Stomach (tissue), 9 donors: ENCODE measurements around the gene CASKIN2. TPM values are rescaled to one million over a fixed set of nuclear protein-coding genes. Genes with fewer than 3 reads are reported as not detected.

Experiments
- DNase-seq, 2 donors: peaks; one replicate each; pipeline versions ENCODE4 v3.0.0 to v3.0.0-alpha.2; 2013 to 2019
- H3K27ac ChIP-seq, 5 donors: fragments of 200-600 bp in 4 of 5; sonication (generic) in 4 of 5; one replicate each; pipeline ENCODE4 v1.5.1; 2013 to 2019; ENCODE audit warnings: mild to moderate bottlenecking in 1 of 5, moderate library complexity in 1 of 5
- H3K27me3 ChIP-seq, 3 donors: fragments of 200-600 bp; sonication (generic); one replicate each; pipeline ENCODE4 v1.5.1; 2017 to 2019; ENCODE audit warnings: mixed run types in 1 of 3
- H3K36me3 ChIP-seq, 4 donors: fragments of 200-600 bp; sonication (generic); 1 replicate in 3 of 4; 2 replicates in 1 of 4; pipeline ENCODE4 v1.5.1; 2016 to 2019
- H3K4me1 ChIP-seq, 4 donors: fragments of 200-600 bp; sonication (generic); one replicate each; pipeline ENCODE4 v1.5.1; 2016 to 2019
- H3K4me3 ChIP-seq, 4 donors: fragments of 200-600 bp; sonication (generic) in 3 of 4; one replicate each; pipeline ENCODE4 v1.5.1; 2016 to 2019; ENCODE audit warnings: mild to moderate bottlenecking in 1 of 4
- H3K9me3 ChIP-seq, 4 donors: fragments of 200-600 bp; sonication (generic); one replicate each; pipeline ENCODE4 v1.5.1; 2016 to 2019
- CTCF ChIP-seq, 7 experiments: fragments of 450-650 bp in 4 of 7; fragments of 200-600 bp in 3 of 7; sonication (generic) in 3 of 7; IDR thresholded peaks; one replicate each; pipeline ENCODE4 v1.5.1; 2016 to 2019; ENCODE audit warnings: antibody characterized with exemption in 7 of 7, control low read depth in 2 of 7, mild to moderate bottlenecking in 1 of 7
- EP300 ChIP-seq: sonication (generic); formaldehyde crosslinking; IDR thresholded peaks from one replicate; pipeline ENCODE4 v1.6.1; 2017; ENCODE audit warnings: antibody characterized with exemption
- POLR2A ChIP-seq, 4 donors: fragments of 450-650 bp; IDR thresholded peaks; one replicate each; pipeline ENCODE4 v1.6.1; 2016; ENCODE audit warnings: antibody characterized with exemption in 4 of 4, control low read depth in 2 of 4, mild to moderate bottlenecking in 1 of 4, moderate library complexity in 1 of 4
- POLR2AphosphoS5 ChIP-seq, 3 donors: sonication (generic); formaldehyde crosslinking; IDR thresholded peaks; one replicate each; pipeline ENCODE4 v1.6.1; 2016; ENCODE audit warnings: antibody characterized with exemption in 3 of 3
- WGBS, 5 donors: extraction: QIAGEN DNeasy Blood & Tissue Kit in 3 of 5; methylation state at CpG; one replicate each; pipeline versions ENCODE4 v1.1.5 to v1.1.7; 2013 to 2018; 5-methylcytosine and 5-hydroxymethylcytosine counted together
- intact Hi-C: fragments of 100-400 bp; cut with DNase I; formaldehyde crosslinking; loops from one replicate; pipeline ENCODE4 v1.15.1; 2023; ENCODE audit warnings: low total_unique reads
- polyA plus RNA-seq, 3 donors: library from polyadenylated mRNA; stranded (reverse); fragments of 200-250 nt; gene quantifications; one replicate each; pipeline ENCODE4 v1.2.3, GENCODE V29; 2013
- total RNA-seq, 5 donors: library from RNA; depleted of rRNA; stranded (reverse); fragments of >200 nt; gene quantifications; one replicate each; pipeline versions ENCODE4 v1.1.0 to v1.2.3, GENCODE V29; 2014 to 2016
- donor health status: healthy with polysubstance abuse.
- donor health status: Bipolar disorder and iron deficiency.
- donor health status: healthy.

The CASKIN2 gene
- total and polyA plus RNA-seq, 8 donors: 5.4 to 27.4 (median 12.1) TPM

DNA sequence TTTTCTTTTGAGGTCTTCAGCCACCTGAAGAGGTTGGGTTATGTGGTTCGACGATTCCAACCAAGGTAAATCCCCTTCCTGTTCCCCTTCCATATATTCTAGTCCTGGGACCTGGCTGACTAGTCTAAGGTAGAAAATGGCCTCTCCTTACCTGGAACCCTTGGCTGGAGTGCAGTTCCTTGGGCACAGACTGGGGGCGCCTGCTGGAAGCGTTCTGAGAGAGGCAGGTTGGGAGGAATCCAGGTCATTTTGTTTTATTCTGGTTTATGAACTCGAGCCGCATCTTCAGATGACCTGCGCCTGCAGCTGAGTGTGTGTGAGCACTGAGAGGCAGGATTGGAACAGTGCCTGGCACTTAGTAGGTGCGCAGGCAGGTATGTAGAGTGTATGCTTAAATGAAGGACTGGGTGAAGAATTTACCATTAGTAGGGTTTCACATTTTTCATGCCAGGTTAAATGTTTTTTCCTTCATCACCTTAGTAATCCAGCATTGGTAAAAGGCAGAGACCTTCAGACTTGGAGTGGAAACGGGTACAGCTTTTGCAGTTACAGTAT is 3.7 kb upstream of the CASKIN2 start:
- no peak overlapping the region for H3K4me3 ChIP-seq
- no peak for DNase-seq
- 79 to 95% (median 92%) methylated on average over 9 of the region's 9 CpGs for WGBS, 5 donors
- peaks cover 12 to 47% (median 37%) of the 10 kb centered on the region in 4 donors for H3K36me3 ChIP-seq
- peak overlapping the region in 3 of 5 donors; percentile 27 to 93 (median 72) for H3K27ac ChIP-seq
- no peaks in the 10 kb centered on the region for H3K9me3 ChIP-seq
- H3K27me3 ChIP-seq: peaks cover 0 to 9% (median 0%) of the 10 kb centered on the region in 3 donors
- TF ChIP-seq CTCF (IDR thresholded peaks at IDR 0.05) (no peak), POLR2A (IDR thresholded peaks at IDR 0.05) (no peak), EP300 (no peak), POLR2AphosphoS5 (IDR thresholded peaks at IDR 0.05) (no peak)
- intact Hi-C loops: no loop called here
- H3K4me1 ChIP-seq: peaks cover 22 to 54% (median 35%) of the 10 kb centered on the region in 4 donors

GRCh38 chr17:75518201-75518600 is 2.9 kb upstream of the CASKIN2 start:
- Histone ChIP-seq H3K9me3 (no peaks in the 10 kb centered on the region), H3K4me3 (peak overlapping the region in 1 of 4 donors; percentile 90), H3K36me3 (peaks cover 12 to 44% (median 33%) of the 10 kb centered on the region in 4 donors), H3K4me1 (peaks cover 30 to 57% (median 42%) of the 10 kb centered on the region in 4 donors), H3K27me3 (peaks cover 0 to 9% (median 0%) of the 10 kb centered on the region in 3 donors), H3K27ac (peak overlapping the region in 4 of 5 donors; percentile 72 to 94 (median 87))
- TF ChIP-seq POLR2AphosphoS5 (IDR thresholded peaks at IDR 0.05): no peak
- no peak for TF ChIP-seq EP300
- no peak for TF ChIP-seq POLR2A (IDR thresholded peaks at IDR 0.05)
- TF ChIP-seq CTCF (IDR thresholded peaks at IDR 0.05): no peak
- intact Hi-C loops: no loop called here
- no peak for DNase-seq
- WGBS, 5 donors: 42 to 66% (median 57%) methylated on average over 3 of the region's 3 CpGs

DNA sequence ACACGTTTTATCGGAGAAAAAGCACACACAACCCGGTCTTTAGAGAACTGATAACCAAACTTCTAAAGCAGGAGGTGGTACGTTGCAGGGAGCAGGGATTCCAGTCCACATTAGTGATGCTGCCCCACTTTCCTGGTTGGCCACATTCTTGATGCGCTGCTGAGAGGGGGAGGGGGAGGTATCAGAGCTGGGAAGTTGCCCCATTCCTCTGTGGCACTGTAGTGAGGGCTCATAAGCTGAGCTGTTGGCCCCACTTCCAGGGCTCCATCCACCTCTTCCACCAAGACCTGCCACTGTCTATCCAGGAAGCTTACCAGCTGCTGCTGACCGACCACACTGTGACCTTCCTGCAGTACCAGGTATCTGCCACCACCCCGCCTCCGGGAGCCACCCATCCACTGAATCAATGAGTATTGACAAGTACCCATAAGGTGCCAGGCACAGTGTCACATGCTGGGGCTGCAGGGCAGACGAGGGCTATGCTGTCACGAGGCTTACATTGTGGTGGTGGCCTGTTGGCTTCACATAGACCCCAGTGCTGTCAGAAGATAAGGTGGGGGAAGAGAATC is 2.0 kb upstream of the CASKIN2 start:
- WGBS, 5 donors: 13 to 23% (median 19%) methylated on average over 10 of the region's 10 CpGs
- peaks cover 38 to 65% (median 50%) of the 10 kb centered on the region in 4 donors for H3K4me1 ChIP-seq
- peak overlapping the region; percentile 75 to 98 (median 90) for H3K4me3 ChIP-seq
- H3K27ac ChIP-seq: peak overlapping the region; percentile 71 to 94 (median 81)
- H3K9me3 ChIP-seq: no peaks in the 10 kb centered on the region
- peak in 3 of 7 experiments; percentile 6 to 23 (median 12) for TF ChIP-seq CTCF (IDR thresholded peaks at IDR 0.05)
- no peak for TF ChIP-seq EP300
- intact Hi-C loops: no loop called here
- H3K36me3 ChIP-seq: peaks cover 12 to 36% (median 32%) of the 10 kb centered on the region in 4 donors
- peaks cover 0 to 9% (median 0%) of the 10 kb centered on the region in 3 donors for H3K27me3 ChIP-seq
- peak in 1 of 2 donors; percentile 42 for DNase-seq

- H3K36me3 ChIP-seq: peaks cover 8 to 30% (median 26%) of the 10 kb centered on the region in 4 donors
- TF ChIP-seq EP300 (no peak), POLR2A (IDR thresholded peaks at IDR 0.05) (no peak), POLR2AphosphoS5 (IDR thresholded peaks at IDR 0.05) (no peak), CTCF (IDR thresholded peaks at IDR 0.05) (no peak)
- WGBS, 5 donors: 0 to 1% (median 1%) methylated on average over 29 to 55 of the region's 65 CpGs
Observed at GRCh38 chr17:75516619-75517296, 1.4 kb upstream of the CASKIN2 start.

More at GRCh38 chr17:75516619-75517296, 1.4 kb upstream of the CASKIN2 start:
- peak overlapping the region; percentile 75 to 98 (median 90) for H3K4me3 ChIP-seq
- intact Hi-C loops: no loop called here
- DNase-seq: peak in 1 of 2 donors; percentile 72
- peaks cover 45 to 72% (median 56%) of the 10 kb centered on the region in 4 donors for H3K4me1 ChIP-seq
- H3K9me3 ChIP-seq: no peaks in the 10 kb centered on the region
- peaks cover 0 to 9% (median 0%) of the 10 kb centered on the region in 3 donors for H3K27me3 ChIP-seq
- peak overlapping the region; percentile 71 to 94 (median 81) for H3K27ac ChIP-seq
